ENCODE results near the gene PITPNM2.

DNA sequence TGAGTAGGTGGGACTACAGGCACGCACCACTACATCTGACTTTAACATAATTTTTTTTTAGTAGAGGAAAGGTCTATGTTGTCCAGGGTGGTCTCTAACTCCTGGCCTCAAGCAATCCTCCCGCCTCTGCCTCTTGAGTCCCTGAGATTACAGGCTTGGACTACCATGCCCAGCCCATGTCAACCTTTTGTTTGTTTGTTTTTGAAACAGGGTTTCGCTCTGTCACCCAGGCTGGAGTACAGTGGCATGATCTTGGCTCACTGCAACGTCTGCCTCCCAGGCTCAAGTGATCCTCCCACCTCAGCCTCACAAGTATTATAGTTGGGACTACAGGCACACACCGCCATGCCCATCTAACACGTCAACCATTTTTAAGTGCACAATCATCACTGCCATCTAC lies 29.2 kb downstream of the PITPNM2 start:
- TF ChIP-seq, protein P1, sequence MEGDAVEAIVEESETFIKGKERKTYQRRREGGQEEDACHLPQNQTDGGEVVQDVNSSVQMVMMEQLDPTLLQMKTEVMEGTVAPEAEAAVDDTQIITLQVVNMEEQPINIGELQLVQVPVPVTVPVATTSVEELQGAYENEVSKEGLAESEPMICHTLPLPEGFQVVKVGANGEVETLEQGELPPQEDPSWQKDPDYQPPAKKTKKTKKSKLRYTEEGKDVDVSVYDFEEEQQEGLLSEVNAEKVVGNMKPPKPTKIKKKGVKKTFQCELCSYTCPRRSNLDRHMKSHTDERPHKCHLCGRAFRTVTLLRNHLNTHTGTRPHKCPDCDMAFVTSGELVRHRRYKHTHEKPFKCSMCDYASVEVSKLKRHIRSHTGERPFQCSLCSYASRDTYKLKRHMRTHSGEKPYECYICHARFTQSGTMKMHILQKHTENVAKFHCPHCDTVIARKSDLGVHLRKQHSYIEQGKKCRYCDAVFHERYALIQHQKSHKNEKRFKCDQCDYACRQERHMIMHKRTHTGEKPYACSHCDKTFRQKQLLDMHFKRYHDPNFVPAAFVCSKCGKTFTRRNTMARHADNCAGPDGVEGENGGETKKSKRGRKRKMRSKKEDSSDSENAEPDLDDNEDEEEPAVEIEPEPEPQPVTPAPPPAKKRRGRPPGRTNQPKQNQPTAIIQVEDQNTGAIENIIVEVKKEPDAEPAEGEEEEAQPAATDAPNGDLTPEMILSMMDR (IDR thresholded peaks at IDR 0.05) = no peak
- no peak for TF ChIP-seq ZFX (IDR thresholded peaks at IDR 0.05; ENCODE audit: borderline replicate concordance)
